ENCODE results near the gene ESYT2.

GRCh38 chr7:158699341-158699740 lies 130.0 kb downstream of the ESYT2 start:
- TF ChIP-seq CTCF (conservative IDR thresholded peaks at IDR 0.05) = no peak
- no peak for TF ChIP-seq EZH2 (IDR thresholded peaks at IDR 0.05; ENCODE audit: low read depth)
